Activated effector memory CD4-positive, alpha-beta T cell treated with anti-CD3 and anti-CD28 coated beads, Interleukin-2, amount 50 U/mL, for 16 hours (primary cell): ENCODE measurements around the gene SUPT3H.
"Not testable (repeated sequence)": the region's sequence is repeated elsewhere in the genome, so short reads cannot be mapped to it uniquely, and the experiment has no call there.

ENCODE experiments used
- DNase-seq: peaks from one replicate; pipeline ENCODE4 v3.0.0-alpha.2; 2020

Gene SUPT3H

GRCh38 chr6:45253453-45253852 lies 124.3 kb downstream of the SUPT3H start:
- DNase-seq = no peak

- DNase-seq = no peak
These were observed 146.1 kb downstream of the SUPT3H start for GRCh38 chr6:45231660-45232059.

GRCh38 chr6:45229416-45229815 lies 148.3 kb downstream of the SUPT3H start:
- no peak for DNase-seq

GRCh38 chr6:45226081-45226480 lies 151.7 kb downstream of the SUPT3H start:
- DNase-seq = no peak

- DNase-seq = no peak
These were observed 155.4 kb downstream of the SUPT3H start for GRCh38 chr6:45222380-45222779.

- DNase-seq = no peak
These were observed 162.0 kb downstream of the SUPT3H start for GRCh38 chr6:45215759-45216158.

GRCh38 chr6:45212976-45213375 lies 164.8 kb downstream of the SUPT3H start:
- no peak for DNase-seq

GRCh38 chr6:45209762-45210161 lies 168.0 kb downstream of the SUPT3H start:
- DNase-seq = no peak

GRCh38 chr6:45206793-45207492 lies 170.8 kb downstream of the SUPT3H start:
- no peak for DNase-seq

GRCh38 chr6:45201484-45201883 lies 176.2 kb downstream of the SUPT3H start:
- no peak for DNase-seq

- DNase-seq = no peak
These were observed 177.2 kb downstream of the SUPT3H start for GRCh38 chr6:45200510-45200909.

GRCh38 chr6:45199554-45199953 lies 178.2 kb downstream of the SUPT3H start:
- no peak for DNase-seq

GRCh38 chr6:45196121-45196520 lies 181.6 kb downstream of the SUPT3H start:
- no peak for DNase-seq

- no peak for DNase-seq
These were observed 182.6 kb downstream of the SUPT3H start for GRCh38 chr6:45195137-45195536.

GRCh38 chr6:45192556-45192955 lies 185.2 kb downstream of the SUPT3H start:
- DNase-seq = no peak

GRCh38 chr6:45191414-45191813 lies 186.3 kb downstream of the SUPT3H start:
- no peak for DNase-seq

GRCh38 chr6:45187836-45188235 lies 189.9 kb downstream of the SUPT3H start:
- DNase-seq = no peak

- DNase-seq = no peak
These were observed 192.1 kb downstream of the SUPT3H start for GRCh38 chr6:45185403-45186251.

- DNase-seq = no peak
These were observed 192.8 kb downstream of the SUPT3H start for GRCh38 chr6:45184937-45185336.

- DNase-seq = no peak
These were observed 193.7 kb downstream of the SUPT3H start for GRCh38 chr6:45184040-45184439.

- not testable (repeated sequence) for DNase-seq
These were observed 201.4 kb downstream of the SUPT3H start for GRCh38 chr6:45176373-45176772.

GRCh38 chr6:45175272-45175671 lies 202.5 kb downstream of the SUPT3H start:
- DNase-seq = no peak

GRCh38 chr6:45174045-45174444 lies 203.7 kb downstream of the SUPT3H start:
- no peak for DNase-seq

GRCh38 chr6:45171380-45171779 lies 206.4 kb downstream of the SUPT3H start:
- no peak for DNase-seq
